Nasal cavity respiratory epithelium epithelial cell of viscerocranial mucosa (primary cell): ENCODE data around the gene RPL3. TPM values are rescaled to one million over a fixed set of nuclear protein-coding genes. Genes with fewer than 3 reads are reported as not detected.

Experiments used
- total RNA-seq: library from RNA; depleted of rRNA; stranded (reverse); fragments of >200 nt; gene quantifications from 2 replicates; pipeline ENCODE4 v1.2.3, GENCODE V29; 2014

The RPL3 gene
- 3,457 and 4,846 TPM in 2 replicates for total RNA-seq

DNA sequence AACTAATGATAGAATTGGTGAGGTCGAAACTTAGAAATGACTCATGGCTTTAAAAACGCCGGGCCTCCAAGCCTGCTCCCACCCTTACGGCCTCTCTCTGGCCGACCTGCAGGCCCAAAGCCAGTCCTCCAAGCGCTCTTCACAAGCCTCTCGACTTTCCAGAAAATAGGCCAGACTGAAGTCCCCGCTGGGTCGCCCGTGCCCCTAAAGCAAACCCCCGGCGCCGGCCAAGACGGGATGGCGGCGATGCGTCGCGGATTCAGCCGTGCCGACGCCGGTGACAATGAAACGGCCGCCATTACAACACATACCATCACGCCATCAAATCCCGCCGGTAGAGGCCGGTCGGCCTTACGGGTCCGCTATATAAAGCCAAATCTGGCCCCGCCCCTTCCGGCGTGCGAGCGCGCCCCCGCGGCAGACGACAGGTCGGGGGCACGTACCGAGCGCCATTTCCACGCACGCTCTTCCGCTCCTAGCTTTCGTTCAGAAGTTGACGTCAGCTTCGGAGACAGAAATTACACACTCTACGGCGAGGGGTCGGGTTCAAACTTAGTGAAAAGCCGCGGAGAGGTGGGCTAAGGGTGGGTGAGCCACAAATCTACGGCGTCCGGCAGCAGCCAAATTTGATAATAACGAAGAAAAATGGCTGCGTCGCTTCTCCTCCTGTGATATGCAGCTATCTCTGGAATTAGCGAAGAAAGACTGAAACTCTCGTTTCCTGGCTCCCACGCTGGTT is at the start of gene RPL3:
RPL3 (minus strand) TSS at position 340 of the 739 bp plus-strand sequence; CDS start at position 314, 26 bp downstream.

DNA sequence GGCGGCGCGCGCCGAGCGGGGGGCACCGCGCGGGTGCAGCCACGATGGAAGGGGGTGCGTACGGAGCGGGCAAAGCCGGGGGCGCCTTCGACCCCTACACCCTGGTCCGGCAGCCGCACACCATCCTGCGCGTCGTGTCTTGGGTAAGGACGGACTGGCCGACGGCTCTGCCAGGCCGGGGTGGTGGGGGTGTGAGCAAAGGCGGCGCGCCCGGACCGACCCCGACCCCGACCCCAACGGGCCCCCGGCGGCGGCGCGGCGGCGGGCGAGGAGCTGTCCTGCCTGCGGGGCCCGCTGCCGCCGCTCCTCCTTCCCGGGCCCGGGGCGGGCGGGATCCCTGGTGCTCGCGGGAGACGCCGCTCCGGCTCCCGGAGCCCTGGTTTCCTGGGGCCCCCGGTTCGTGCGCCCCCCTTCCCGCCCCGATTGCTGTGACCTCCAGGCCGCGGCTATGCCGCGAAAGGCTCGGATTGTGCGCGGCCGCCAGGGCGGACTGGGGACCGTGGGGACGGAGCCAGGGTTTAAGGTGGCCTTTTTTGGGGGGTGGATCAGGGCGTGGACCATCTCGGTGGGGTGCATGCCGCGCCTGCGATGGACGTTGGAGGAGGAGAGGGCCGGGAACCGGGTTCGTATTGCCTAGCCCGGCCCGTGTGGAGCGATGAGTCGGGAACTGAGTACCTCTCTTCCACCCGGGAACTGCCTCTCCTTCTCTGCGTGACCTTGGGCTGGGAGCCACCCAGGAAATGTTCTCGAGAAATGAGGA is 30.7 kb upstream of the RPL3 start, which contains the start of gene SYNGR1:
SYNGR1 (plus strand) TSS at position 25 of the 760 bp plus-strand sequence; CDS start at position 45, 20 bp downstream.

Other genes with a start within 250 kb of the RPL3 start
- 1.4 and 4.8 TPM in 2 replicates for gene APOBEC3G, start 242.3 kb downstream of the RPL3 start, total RNA-seq
- not detected in 2 replicates for gene APOBEC3H, start 222.4 kb downstream of the RPL3 start, total RNA-seq
- gene CBX7, start 166.9 kb downstream of the RPL3 start, total RNA-seq, result 2.4 and 3.9 TPM in 2 replicates
- gene PDGFB, start 74.6 kb downstream of the RPL3 start, total RNA-seq, result 3.8 and 10.7 TPM in 2 replicates
- gene SYNGR1, start 30.4 kb upstream of the RPL3 start, total RNA-seq, result 0.34 and 4.1 TPM in 2 replicates
- 6.8 and 16.7 TPM in 2 replicates for gene TAB1, start 80.2 kb upstream of the RPL3 start, total RNA-seq
- 0.50 TPM in 1 of 2 replicates, not detected in the other for gene MGAT3, start 137.4 kb upstream of the RPL3 start, total RNA-seq
- gene MIEF1, start 182.7 kb upstream of the RPL3 start, total RNA-seq, result 38.3 and 42.9 TPM in 2 replicates
- 473 and 509 TPM in 2 replicates for gene ATF4, start 200.9 kb upstream of the RPL3 start, total RNA-seq
- gene RPS19BP1, start 213.1 kb upstream of the RPL3 start, total RNA-seq, result 39.7 and 78.6 TPM in 2 replicates